ENCODE measurements around the gene ZFAND4. TPM values are rescaled to one million over a fixed set of nuclear protein-coding genes. Genes with fewer than 3 reads are reported as not detected.

ZFAND4 gene
- total and polyA plus RNA-seq, 2 donors (not counting 3 experiments of a cell fraction or from before 2014, with no cell fraction given), result 1.5 to 7.8 TPM

DNA sequence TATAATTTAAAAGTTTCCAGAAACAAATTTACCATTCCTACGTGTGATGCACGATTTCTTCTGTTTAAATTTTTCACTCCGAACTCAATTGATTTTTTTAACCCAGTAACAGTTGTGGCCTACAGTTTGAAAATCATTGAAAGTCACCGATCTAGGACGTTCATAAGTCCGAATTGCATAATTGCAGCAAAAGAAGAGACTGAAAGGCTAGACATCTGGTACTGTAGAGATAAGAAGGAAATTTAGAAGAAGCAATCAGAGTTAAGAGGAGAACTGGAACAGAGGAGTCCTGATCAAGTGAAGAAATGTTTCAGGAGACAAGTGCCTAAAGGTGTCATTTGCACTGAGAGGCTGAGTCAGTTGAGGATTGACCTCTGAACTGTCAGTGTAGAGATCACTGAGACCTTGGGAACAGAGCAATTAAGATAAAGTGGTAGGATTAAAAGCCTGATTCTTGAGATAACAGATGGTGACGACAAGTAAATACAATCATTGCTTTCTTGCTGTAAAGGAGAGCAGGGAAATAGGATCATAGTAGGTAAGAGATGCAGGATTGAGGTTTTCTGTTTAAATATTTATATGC, 73.5 kb downstream of the ZFAND4 start:
- dilution Hi-C loops (cut with MboI; ENCODE audit: extremely low pct_ligation_motif_present, low sequenced_read_pairs) (no loop called here), intact Hi-C loops (cut with micrococcal nuclease) (loop anchor here (2.0 to 10.0 kb wide), 2 partner anchors 14 to 594 kb away; partner anchors contain the start of gene ZNF22)
- peaks cover 16 to 18% of the 10 kb centered on the region in 2 experiments for H3K27me3 ChIP-seq (ENCODE audit: control insufficient read depth in 2 of 2, insufficient read depth in 2 of 2, low read length in 2 of 2)
- H3K79me2 ChIP-seq (ENCODE audit: control insufficient read depth, insufficient read depth, low read length), result no peaks in the 10 kb centered on the region
- ChIA-PET CTCF (no interaction called here), POLR2A (no interaction called here)
- H3K36me3 ChIP-seq (ENCODE audit: control insufficient read depth in 2 of 2, extremely low read depth in 1 of 2, insufficient read depth in 2 of 2, low read length in 2 of 2), result no peaks in the 10 kb centered on the region
- H3K9ac ChIP-seq (replicated peaks; ENCODE audit: extremely low read depth, insufficient read depth, low read length), result no peak overlapping the region
- no peak overlapping the region for H3K4me3 ChIP-seq (replicated peaks in 1 of 3; ENCODE audit: insufficient read depth in 1 of 3, low read depth in 1 of 3, low read length in 3 of 3)
- DNase-seq (ENCODE audit: low read depth, low spot score), result no peak
- no peak for TF ChIP-seq EZH2 (IDR thresholded peaks at IDR 0.05; ENCODE audit: borderline replicate concordance, low read depth, low read length, severe bottlenecking)
- no peak for TF ChIP-seq FOS (IDR thresholded peaks at IDR 0.05; ENCODE audit: borderline replicate concordance, insufficient read depth, low read length)
- TF ChIP-seq, protein P1, sequence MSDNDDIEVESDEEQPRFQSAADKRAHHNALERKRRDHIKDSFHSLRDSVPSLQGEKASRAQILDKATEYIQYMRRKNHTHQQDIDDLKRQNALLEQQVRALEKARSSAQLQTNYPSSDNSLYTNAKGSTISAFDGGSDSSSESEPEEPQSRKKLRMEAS (IDR thresholded peaks at IDR 0.05; ENCODE audit: insufficient read depth, insufficient read length), result no peak
- no peak for TF ChIP-seq GATA2 (IDR thresholded peaks at IDR 0.05; ENCODE audit: insufficient read depth, insufficient read length, low read depth, low read length)
- TF ChIP-seq POLR2A (IDR thresholded peaks at IDR 0.05; ENCODE audit: low read depth, low read length), result no peak
- TF ChIP-seq JUN (IDR thresholded peaks at IDR 0.05; ENCODE audit: borderline replicate concordance, insufficient read depth, insufficient read length, low read depth), result no peak
- TF ChIP-seq POLR2AphosphoS5 (IDR thresholded peaks at IDR 0.05; ENCODE audit: insufficient read depth, low read depth, low read length), result no peak
- no peak for TF ChIP-seq MYC (IDR thresholded peaks at IDR 0.05; ENCODE audit: low read depth, low read length)
- TF ChIP-seq CTCF (IDR thresholded peaks at IDR 0.05; ENCODE audit: extremely low read depth in 1 of 2, insufficient read depth in 1 of 2, low read depth in 1 of 2, low read length in 2 of 2), result no peak
- H4K20me1 ChIP-seq (replicated peaks; ENCODE audit: control insufficient read depth, extremely low read depth, insufficient read depth, low read length), result no peaks in the 10 kb centered on the region
- peaks cover 2% of the 10 kb centered on the region for H3K9me1 ChIP-seq (replicated peaks; ENCODE audit: control insufficient read depth, extremely low read depth, insufficient read depth, low read length)
- H3K27ac ChIP-seq (ENCODE audit: insufficient read depth, low read depth, low read length), result no peak overlapping the region
- H3K4me1 ChIP-seq (ENCODE audit: control insufficient read depth, extremely low read depth, insufficient read depth, low read length), result peaks cover 4% of the 10 kb centered on the region
- FAIRE-seq, result no peak
- no peak overlapping the region for H2AFZ ChIP-seq (ENCODE audit: low read depth, low read length)
- BruUV-seq (replicated peaks), result no TSS peak
- no peaks in the 10 kb centered on the region for H3K9me3 ChIP-seq (replicated peaks; ENCODE audit: control insufficient read depth, insufficient read depth, low read length)
- no peak overlapping the region for H3K4me2 ChIP-seq (ENCODE audit: insufficient read depth, low read length)
